CD14-positive monocyte (primary cell): ENCODE data around the gene FOXE3. TPM values are rescaled to one million over a fixed set of nuclear protein-coding genes. Genes with fewer than 3 reads are reported as not detected.

ENCODE experiments used
- DNase-seq, 3 donors: peaks; one replicate each; pipeline ENCODE4 v3.0.0-alpha.2; 2011 to 2022
- H2AFZ ChIP-seq: 2 replicates; pipeline ENCODE4 v1.6.0; 2012; ENCODE audit warnings: mild to moderate bottlenecking, low read depth, low read length, inconsistent platforms; ENCODE audit not compliant: insufficient read depth, poor library complexity, severe bottlenecking
- H3K27ac ChIP-seq, 2 donors: 1 replicate in 1 of 2; 2 replicates in 1 of 2; pipeline ENCODE4 v1.5.1; 2012 to 2013; ENCODE audit warnings: low read length in 2 of 2, control low read depth in 1 of 2, inconsistent platforms in 1 of 2, low read depth in 1 of 2, mild to moderate bottlenecking in 1 of 2
- H3K27me3 ChIP-seq, 2 donors: one replicate each; pipeline versions ENCODE4 v1.6.0 to v1.6.1; 2011 to 2013; ENCODE audit warnings: low read length in 2 of 2; ENCODE audit not compliant: control insufficient read depth in 2 of 2, insufficient read depth in 2 of 2
- H3K36me3 ChIP-seq, 2 donors: replicated peaks in 1 of 2; 1 replicate in 1 of 2; 2 replicates in 1 of 2; pipeline versions ENCODE4 v1.5.1 to v1.6.1; 2012 to 2013; ENCODE audit warnings: low read length in 2 of 2, control low read depth in 1 of 2, inconsistent platforms in 1 of 2, mild to moderate bottlenecking in 1 of 2; ENCODE audit not compliant: insufficient read depth in 2 of 2, control insufficient read depth in 1 of 2
- H3K4me1 ChIP-seq, 2 donors: 1 replicate in 1 of 2; 2 replicates in 1 of 2; pipeline versions ENCODE4 v1.5.1 to v1.6.1; 2012 to 2013; ENCODE audit warnings: low read length in 2 of 2, control low read depth in 1 of 2, inconsistent platforms in 1 of 2, mild to moderate bottlenecking in 1 of 2, moderate library complexity in 1 of 2; ENCODE audit not compliant: insufficient read depth in 2 of 2, control insufficient read depth in 1 of 2
- H3K4me2 ChIP-seq: replicated peaks from 2 replicates; pipeline ENCODE3; 2012; ENCODE audit warnings: low read length, moderate library complexity, mild to moderate bottlenecking; ENCODE audit not compliant: poor library complexity, severe bottlenecking; ENCODE audit errors: extremely low read depth
- H3K4me3 ChIP-seq, 3 experiments: fragments of 200-600 bp in 1 of 3; sonication (generic) in 1 of 3; replicated peaks in 1 of 3; 1 replicate in 2 of 3; 2 replicates in 1 of 3; pipeline ENCODE4 v1.5.1; 2011 to 2013; ENCODE audit warnings: low read length in 3 of 3, mild to moderate bottlenecking in 3 of 3, control low read depth in 2 of 3, low read depth in 2 of 3, inconsistent platforms in 1 of 3, moderate library complexity in 1 of 3
- H3K79me2 ChIP-seq: 2 replicates; pipeline ENCODE4 v1.6.0; 2012; ENCODE audit warnings: mild to moderate bottlenecking, control low read depth, inconsistent platforms, low read length, moderate library complexity; ENCODE audit not compliant: insufficient read depth
- H3K9ac ChIP-seq: 2 replicates; pipeline ENCODE4 v1.6.0; 2017; ENCODE audit warnings: low read length, mild to moderate bottlenecking; ENCODE audit not compliant: insufficient read depth, poor library complexity, severe bottlenecking
- H3K9me3 ChIP-seq, 2 donors: replicated peaks in 1 of 2; 1 replicate in 1 of 2; 2 replicates in 1 of 2; pipeline versions ENCODE4 v1.5.1 to v1.6.1; 2012 to 2013; ENCODE audit warnings: low read length in 2 of 2, control low read depth in 1 of 2; ENCODE audit not compliant: control insufficient read depth in 1 of 2, insufficient read depth in 1 of 2
- H4K20me1 ChIP-seq: 2 replicates; pipeline ENCODE4 v1.6.0; 2012; ENCODE audit warnings: mild to moderate bottlenecking, low read length, control low read depth, moderate library complexity; ENCODE audit not compliant: insufficient read depth
- H3K27ac Mint-ChIP-seq, 7 donors: one replicate each; pipeline ENCODE4 v1.8.0; 2020; ENCODE audit warnings: mild to moderate bottlenecking in 7 of 7, mixed read lengths in 7 of 7, moderate library complexity in 6 of 7, inconsistent platforms in 2 of 7
- H3K27me3 Mint-ChIP-seq, 3 donors: one replicate each; pipeline ENCODE4 v1.8.0; 2021 to 2022; ENCODE audit warnings: low read depth in 3 of 3, mild to moderate bottlenecking in 3 of 3, mixed read lengths in 3 of 3, moderate library complexity in 3 of 3, inconsistent platforms in 1 of 3
- H3K36me3 Mint-ChIP-seq, 2 donors: one replicate each; pipeline ENCODE4 v1.8.0; 2020; ENCODE audit warnings: mixed read lengths in 2 of 2, inconsistent platforms in 1 of 2, mild to moderate bottlenecking in 1 of 2
- H3K4me1 Mint-ChIP-seq: one replicate; pipeline ENCODE4 v1.8.0; 2020; ENCODE audit warnings: mild to moderate bottlenecking, mixed read lengths
- H3K4me3 Mint-ChIP-seq, 2 donors: one replicate each; pipeline ENCODE4 v1.8.0; 2020; ENCODE audit warnings: mild to moderate bottlenecking in 2 of 2, mixed read lengths in 2 of 2, moderate library complexity in 1 of 2
- H3K9me3 Mint-ChIP-seq, 7 donors: one replicate each; pipeline ENCODE4 v1.8.0; 2020 to 2022; ENCODE audit warnings: mixed read lengths in 7 of 7, mild to moderate bottlenecking in 6 of 7, moderate library complexity in 6 of 7, inconsistent platforms in 2 of 7
- CTCF ChIP-seq: fragments of 200-600 bp; IDR thresholded peaks from one replicate; pipeline ENCODE4 v1.8.0; 2022; ENCODE audit warnings: antibody characterized with exemption, mild to moderate bottlenecking
- WGBS: methylation state at CpG from one replicate; pipeline ENCODE4 v1.1.5; 2013; ENCODE audit warnings: missing lambda C conversion rate; ENCODE audit not compliant: insufficient coverage; 5-methylcytosine and 5-hydroxymethylcytosine counted together
- intact Hi-C, 2 donors: fragments of 100-400 bp; cut with micrococcal nuclease; formaldehyde crosslinking; loops; one replicate each; pipeline versions ENCODE4 v1.15.0 to v1.15.1; 2023
- polyA plus RNA-seq, 3 donors: library from polyadenylated mRNA; depleted of rRNA in 1 of 3; unstranded in 2 of 3; stranded (reverse) in 1 of 3; fragments of 300-500 nt in 2 of 3; fragments of >200 nt in 1 of 3; fragmentation: Illumina TruSeq in 2 of 3; gene quantifications; 1 replicate in 2 of 3; 2 replicates in 1 of 3; pipeline ENCODE4 v1.2.3, GENCODE V29; 2012 to 2021

The FOXE3 gene
- polyA plus RNA-seq, 3 donors = not detected

GRCh38 chr1:47460456-47460855, 44.4 kb downstream of the FOXE3 start:
- H4K20me1 ChIP-seq = no peaks in the 10 kb centered on the region
- Mint-ChIP-seq H3K9me3 (peaks cover 0 to 2% (median 0%) of the 10 kb centered on the region in 7 donors), H3K4me3 (no peak overlapping the region), H3K36me3 (no peaks in the 10 kb centered on the region), H3K4me1 (no peaks in the 10 kb centered on the region), H3K27me3 (peaks cover 27 to 62% (median 48%) of the 10 kb centered on the region in 3 donors), H3K27ac (no peak overlapping the region)
- H3K79me2 ChIP-seq = no peaks in the 10 kb centered on the region
- H2AFZ ChIP-seq = no peak overlapping the region
- no peak for TF ChIP-seq CTCF
- no peak overlapping the region for H3K4me2 ChIP-seq
- H3K27me3 ChIP-seq = peaks cover 30 to 33% of the 10 kb centered on the region in 2 donors
- H3K36me3 ChIP-seq = no peaks in the 10 kb centered on the region
- no peaks in the 10 kb centered on the region for H3K9me3 ChIP-seq
- H3K4me3 ChIP-seq = no peak overlapping the region
- H3K4me1 ChIP-seq = no peaks in the 10 kb centered on the region
- intact Hi-C loops = no loop called here
- no peak overlapping the region for H3K27ac ChIP-seq
- no peak overlapping the region for H3K9ac ChIP-seq
- DNase-seq = no peak

GRCh38 chr1:47465605-47466004, 49.5 kb downstream of the FOXE3 start:
- Mint-ChIP-seq H3K9me3 (no peaks in the 10 kb centered on the region), H3K27ac (no peak overlapping the region), H3K27me3 (peaks cover 9 to 33% (median 28%) of the 10 kb centered on the region in 3 donors), H3K4me1 (no peaks in the 10 kb centered on the region), H3K4me3 (no peak overlapping the region), H3K36me3 (no peaks in the 10 kb centered on the region)
- H3K36me3 ChIP-seq = no peaks in the 10 kb centered on the region
- DNase-seq = no peak
- H2AFZ ChIP-seq = no peak overlapping the region
- H3K9ac ChIP-seq = no peak overlapping the region
- no peaks in the 10 kb centered on the region for H3K9me3 ChIP-seq
- no peak for TF ChIP-seq CTCF
- H3K27ac ChIP-seq = no peak overlapping the region
- no peaks in the 10 kb centered on the region for H4K20me1 ChIP-seq
- no peaks in the 10 kb centered on the region for H3K79me2 ChIP-seq
- no peaks in the 10 kb centered on the region for H3K4me1 ChIP-seq
- H3K4me2 ChIP-seq = no peak overlapping the region
- peaks cover 12 to 17% of the 10 kb centered on the region in 2 donors for H3K27me3 ChIP-seq
- intact Hi-C loops = no loop called here
- no peak overlapping the region for H3K4me3 ChIP-seq
- 92% methylated on average over 3 of the region's 3 CpGs for WGBS

Other genes with a start within 250 kb of the FOXE3 start
- 1 to 10 TPM in 1 of 3 donors, not detected in 2; 1.4 TPM for gene PDZK1IP1, start 226.2 kb upstream of the FOXE3 start, polyA plus RNA-seq
- under 1 TPM in 1 of 3 donors, not detected in 2; 0.50 TPM for gene TAL1, start 184.1 kb upstream of the FOXE3 start, polyA plus RNA-seq
- under 1 TPM; 0.16 to 0.31 (median 0.27) TPM for gene STIL, start 102.1 kb upstream of the FOXE3 start, polyA plus RNA-seq
- 10 to 100 TPM; 17.4 to 67.6 (median 65.2) TPM for gene CMPK1, start 82.5 kb upstream of the FOXE3 start, polyA plus RNA-seq
- gene FOXD2, start 21.8 kb downstream of the FOXE3 start, polyA plus RNA-seq = under 1 TPM in 2 of 3 donors, not detected in 1; 0.03 to 0.11 TPM